SK-N-MC (cell line): ENCODE data around the gene LCN10.

Source experiments
- EZH2 ChIP-seq: fragments of 200-600 bp; sonication (generic); IDR thresholded peaks from one replicate; pipeline ENCODE4 v1.6.1; 2017; ENCODE audit warnings: antibody characterized with exemption
- FOXP2 ChIP-seq: optimal IDR thresholded peaks from 2 replicates; pipeline ENCODE3; 2011; ENCODE audit warnings: mild to moderate bottlenecking, moderate library complexity; ENCODE audit not compliant: insufficient read depth; ENCODE audit errors: extremely low read length, control extremely low read depth
- POLR2AphosphoS5 ChIP-seq: IDR thresholded peaks from 2 replicates; pipeline ENCODE4 v1.6.1; 2012; ENCODE audit warnings: mild to moderate bottlenecking, low read depth, low read length, borderline replicate concordance

DNA sequence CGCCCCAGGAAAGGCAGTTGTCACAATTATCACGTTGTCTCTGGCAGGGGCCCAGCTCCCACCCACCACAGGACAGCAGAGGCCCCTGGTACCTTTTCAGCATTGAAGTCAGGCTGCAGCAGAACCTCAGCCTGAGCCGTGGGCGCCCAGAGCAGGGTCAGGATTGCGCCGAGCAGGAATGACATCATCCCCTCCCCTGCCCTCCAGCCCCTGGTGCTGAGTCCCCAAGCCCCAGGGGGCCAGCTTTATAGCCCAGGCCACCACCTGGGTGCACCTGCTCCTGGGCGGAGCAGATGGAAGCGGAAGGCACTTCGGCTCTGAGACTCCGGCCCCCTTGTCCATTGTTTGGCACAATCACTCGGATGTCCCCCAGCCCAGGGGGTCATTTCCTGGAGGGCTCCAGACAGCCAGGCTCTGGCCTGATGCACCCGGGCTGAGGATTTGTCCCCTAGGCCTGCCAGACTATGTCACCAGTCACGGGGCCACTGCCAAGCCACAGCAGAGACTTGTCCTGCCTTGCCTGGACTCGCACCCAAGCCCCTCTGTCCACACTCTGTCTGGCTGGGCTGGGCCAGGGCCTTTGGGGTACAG, 21.7 kb upstream of the LCN10 start, which contains the start of gene LCN15:
- TF ChIP-seq EZH2, result no peak
- no peak for TF ChIP-seq POLR2AphosphoS5
- TF ChIP-seq FOXP2, result no peak
